ENCODE measurements around the gene CLEC19A.
A peak's percentile ranks its signal among the peaks of the same experiment; 100 is the strongest.

The CLEC19A gene

DNA sequence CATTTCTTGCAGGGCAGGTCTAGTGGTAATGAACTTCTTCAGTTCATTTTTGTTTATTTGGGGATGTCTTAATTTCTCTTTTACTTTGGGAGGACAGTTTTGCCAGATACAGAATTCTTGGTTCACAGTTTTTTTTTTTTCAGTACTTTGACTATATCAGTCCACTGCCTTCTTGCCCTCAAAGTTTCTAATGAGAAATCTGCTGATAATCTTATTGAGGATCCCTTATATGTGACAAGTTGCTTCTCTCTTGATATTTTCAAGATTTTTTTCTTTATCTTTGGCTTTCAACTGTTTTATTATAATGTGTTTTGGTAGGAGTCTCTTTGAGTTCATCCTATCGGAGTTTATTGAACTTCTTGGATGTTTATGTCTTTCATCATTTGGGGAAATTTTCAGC, 42.8 kb downstream of the CLEC19A start:
- no peak for DNase-seq (ENCODE audit: low spot score)

DNA sequence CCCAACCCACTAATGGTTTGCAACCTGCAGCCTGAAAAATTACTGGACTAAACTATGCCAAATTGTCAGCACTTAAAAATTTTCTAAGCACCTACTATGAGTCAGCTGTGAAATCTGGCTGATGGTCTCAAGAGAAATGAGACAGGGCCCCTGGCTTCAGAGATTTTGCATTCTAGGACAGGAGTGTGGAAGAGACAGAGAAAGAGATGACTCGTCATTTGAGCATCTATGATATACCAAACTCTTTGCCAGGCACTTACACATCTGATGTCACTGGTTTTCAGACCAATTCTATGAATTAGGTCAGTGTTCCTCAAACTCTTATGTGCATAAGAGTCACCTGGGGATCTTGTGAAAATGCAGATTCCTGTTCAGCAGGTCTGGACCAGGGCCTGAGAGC, 44.4 kb downstream of the CLEC19A start:
- DNase-seq (ENCODE audit: low spot score) = no peak

DNA sequence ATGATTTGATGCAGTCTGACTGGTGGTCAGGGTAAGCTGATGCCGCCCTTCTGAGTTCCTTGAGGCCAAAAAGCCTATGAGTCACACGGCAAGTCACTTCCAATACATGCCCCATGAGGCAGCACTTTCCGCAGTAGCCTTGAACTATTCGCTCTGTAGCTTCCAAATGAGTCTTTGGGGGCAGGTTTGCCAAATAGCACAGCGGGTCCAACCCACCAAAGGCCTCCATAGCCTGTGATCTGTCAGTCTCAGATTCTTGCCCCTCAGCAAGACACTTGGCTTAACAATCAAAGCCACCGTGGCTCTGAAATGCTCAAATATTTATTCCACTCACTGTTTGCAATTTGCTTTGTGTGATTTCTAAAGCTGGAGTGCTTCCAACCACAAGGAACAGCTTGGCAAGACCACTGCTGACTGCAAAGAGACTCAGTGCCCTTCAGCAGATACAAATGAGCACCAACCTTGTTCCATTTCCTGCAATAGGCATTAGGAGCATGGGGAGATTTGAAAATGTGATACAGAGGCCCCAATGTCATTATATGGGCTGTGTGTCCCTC, 45.4 kb downstream of the CLEC19A start:
- DNase-seq (ENCODE audit: low spot score) = peak; percentile 42

DNA sequence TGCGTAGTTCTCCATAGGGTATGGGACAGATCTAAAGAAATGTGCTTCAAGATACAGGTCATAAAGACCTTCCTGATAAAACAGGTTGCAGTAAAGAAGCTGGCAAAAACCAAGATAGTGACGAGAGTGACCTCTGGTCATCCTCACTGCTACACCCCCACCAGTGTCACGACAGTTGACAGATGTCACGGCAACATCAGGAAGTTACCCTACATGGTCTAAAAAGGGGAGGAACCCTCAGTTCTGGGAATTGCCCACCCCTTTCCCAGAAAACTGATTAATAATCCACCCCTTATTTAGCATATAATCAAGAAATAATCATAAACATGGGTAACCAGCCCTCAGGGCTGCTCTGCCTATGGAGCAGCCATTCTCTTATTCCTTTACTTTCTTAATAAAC, 46.3 kb downstream of the CLEC19A start:
- no peak for DNase-seq (ENCODE audit: low spot score)

DNA sequence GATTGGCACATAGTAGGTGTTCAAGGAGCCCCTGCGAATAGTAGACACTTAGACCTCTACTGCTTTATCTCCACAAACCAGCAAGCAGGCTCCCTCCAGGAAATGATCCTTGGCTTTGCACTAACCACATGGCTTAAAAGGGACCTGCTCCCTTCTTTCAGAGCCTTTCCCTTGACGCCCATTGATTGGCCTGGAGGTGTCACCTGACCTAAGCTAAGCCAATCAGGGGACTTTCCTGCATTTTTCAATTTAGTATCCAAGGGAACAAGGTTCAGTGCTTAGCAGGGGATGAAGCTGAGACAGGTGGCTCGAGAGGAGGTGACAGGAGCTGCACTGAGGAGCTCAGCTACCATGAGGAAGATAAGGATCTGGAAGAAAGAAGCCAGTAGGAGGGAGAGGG, 52.8 kb downstream of the CLEC19A start:
- DNase-seq (ENCODE audit: low spot score) = peak; percentile 35

DNA sequence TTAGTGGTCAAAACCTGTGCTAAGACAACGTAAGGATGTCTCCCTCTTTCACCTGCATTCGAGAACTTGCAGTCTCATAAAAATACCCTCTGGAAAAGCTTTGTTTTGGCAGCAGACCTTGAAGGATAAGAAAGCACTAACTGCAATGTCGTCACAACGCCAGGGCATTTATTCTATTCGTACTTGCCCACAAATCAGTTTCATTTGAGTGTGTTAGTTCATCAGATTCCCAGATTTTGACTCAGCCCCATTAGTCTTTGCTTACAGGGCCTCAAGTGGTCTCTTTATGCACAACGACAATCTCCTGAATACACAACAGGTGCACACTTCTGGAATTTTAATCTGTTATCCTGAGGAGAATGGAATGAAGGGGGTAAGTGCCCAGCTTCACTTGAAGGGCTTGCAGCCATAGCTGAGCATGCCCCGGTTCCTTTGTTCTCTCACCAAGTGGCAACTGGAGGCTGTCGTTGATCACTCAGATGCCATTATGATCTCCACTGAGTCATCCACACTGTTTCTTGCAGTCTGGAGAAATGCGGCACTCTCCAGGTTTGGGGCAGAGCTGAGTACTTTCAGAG, 58.8 kb downstream of the CLEC19A start:
- DNase-seq (ENCODE audit: low spot score) = no peak

DNA sequence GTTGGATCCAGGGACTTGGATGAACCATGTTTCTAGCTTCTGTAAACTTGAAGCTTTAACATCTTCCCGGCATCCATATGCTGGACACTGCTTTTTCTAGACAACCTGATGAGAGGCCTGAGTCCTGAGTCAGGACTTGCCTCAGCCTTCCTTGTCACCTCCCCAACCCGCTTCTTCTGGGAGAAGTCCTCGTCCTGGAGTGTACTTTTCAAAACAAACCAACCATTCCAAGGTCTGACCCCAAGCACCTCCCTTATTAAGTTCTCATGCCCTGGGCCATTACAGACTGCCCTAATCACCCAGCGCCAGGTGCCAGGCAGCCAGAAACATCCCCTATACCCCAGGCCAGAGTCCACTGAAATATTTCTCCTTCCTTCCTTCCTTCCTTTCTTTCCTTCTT, 59.4 kb downstream of the CLEC19A start:
- DNase-seq (ENCODE audit: low spot score) = no peak

DNA sequence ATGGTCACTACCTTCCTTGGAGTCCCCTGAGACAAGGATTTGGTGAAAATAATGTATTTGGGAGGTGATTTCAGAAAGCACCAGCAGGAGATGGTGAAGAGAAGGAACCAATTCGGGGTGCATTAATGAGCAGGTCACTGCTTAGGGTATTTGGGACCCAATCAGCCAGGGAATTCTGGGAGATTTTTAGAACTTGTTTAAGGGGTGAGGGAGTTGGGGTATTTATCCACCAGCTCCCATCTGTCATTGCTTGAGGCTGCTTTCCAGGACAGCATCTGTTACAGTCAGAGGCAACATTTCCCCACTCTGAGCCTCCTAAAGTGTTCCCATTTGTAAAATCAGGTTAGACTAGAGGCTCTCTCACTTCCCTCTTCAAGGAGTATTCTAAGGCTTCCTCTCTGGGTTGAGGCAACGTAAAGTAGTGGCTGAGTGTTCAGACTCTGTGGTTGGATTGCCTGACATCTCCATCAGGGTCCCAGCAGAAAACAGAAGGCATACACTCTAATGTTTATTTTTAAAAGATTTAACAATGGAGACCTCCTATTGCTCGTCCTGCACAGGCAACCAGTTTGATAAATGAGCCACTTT, 60.9 kb downstream of the CLEC19A start:
- DNase-seq (ENCODE audit: low spot score) = peak; percentile 34

DNA sequence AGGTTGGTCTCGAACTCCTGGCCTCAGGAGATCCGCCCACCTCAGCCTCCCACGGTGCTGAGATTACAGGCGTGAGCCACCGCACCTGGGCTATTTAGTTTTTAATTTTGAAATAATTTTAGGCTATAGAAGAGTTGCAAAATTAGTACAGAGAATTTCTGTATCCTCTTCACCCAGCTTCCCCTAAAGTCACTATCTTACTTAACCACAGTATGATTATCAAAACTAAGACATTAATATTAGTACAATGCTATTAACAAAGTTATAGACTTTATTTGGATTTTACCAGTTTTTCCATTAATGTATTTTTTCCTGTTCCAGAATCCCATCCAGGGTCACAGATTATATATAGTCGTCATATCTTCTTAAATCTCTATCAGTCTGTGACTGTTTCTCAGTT, 62.6 kb downstream of the CLEC19A start:
- DNase-seq (ENCODE audit: low spot score) = no peak

DNA sequence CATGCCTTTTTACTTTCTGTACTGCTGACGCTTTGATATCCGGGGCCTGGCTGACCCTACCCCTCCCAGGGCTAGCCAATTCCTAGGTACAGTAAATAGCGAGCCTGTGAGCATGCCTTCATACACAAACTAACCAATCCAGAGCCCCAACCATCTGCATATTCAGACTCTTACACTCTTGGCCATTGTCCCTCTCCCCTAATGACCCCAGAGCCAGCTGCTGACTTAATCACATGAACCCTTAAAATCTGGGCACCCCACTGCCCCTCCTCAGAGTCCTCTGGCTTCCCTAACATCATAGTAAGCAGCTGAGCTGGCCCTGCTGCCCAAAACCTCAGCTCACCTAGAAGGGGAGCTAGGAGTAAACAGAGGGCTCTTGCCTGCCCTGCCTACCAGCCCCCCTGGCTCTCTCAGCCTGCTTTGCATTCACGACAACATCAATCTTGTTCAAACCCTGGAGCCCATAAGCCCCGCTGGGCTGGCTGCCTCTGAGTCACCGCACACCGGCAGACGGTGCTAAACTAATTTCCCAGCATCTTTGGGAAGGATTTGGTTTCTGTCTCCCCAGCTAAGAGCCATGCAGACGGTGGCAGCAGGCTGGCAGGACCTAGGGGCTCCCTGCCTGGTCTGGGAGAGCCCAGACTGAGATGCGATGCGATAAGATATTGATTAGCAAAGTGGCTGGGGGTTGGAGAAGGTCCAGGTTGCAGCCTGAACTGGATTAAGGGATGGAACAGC, 63.2 kb downstream of the CLEC19A start:
- DNase-seq (ENCODE audit: low spot score) = no peak

DNA sequence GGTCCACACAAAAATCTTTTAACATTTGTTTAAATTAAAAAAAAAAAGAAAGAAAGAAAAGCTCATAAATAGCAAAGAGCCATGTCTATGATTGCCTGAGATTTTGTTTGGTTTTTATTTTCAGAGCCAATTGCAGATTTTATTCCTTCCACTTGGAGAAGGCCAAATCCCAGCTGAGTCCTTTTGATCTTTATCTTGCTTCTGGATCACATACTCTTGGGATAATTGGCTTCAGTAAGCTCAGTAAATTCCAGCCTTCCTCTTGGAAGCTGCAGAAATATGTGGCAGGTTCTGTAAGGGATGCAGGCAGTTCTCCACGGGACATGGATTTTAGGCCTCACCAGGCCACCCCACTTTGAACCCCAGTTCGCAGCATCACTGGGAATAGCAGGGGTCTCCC, 68.8 kb downstream of the CLEC19A start:
- DNase-seq (ENCODE audit: low spot score) = no peak

DNA sequence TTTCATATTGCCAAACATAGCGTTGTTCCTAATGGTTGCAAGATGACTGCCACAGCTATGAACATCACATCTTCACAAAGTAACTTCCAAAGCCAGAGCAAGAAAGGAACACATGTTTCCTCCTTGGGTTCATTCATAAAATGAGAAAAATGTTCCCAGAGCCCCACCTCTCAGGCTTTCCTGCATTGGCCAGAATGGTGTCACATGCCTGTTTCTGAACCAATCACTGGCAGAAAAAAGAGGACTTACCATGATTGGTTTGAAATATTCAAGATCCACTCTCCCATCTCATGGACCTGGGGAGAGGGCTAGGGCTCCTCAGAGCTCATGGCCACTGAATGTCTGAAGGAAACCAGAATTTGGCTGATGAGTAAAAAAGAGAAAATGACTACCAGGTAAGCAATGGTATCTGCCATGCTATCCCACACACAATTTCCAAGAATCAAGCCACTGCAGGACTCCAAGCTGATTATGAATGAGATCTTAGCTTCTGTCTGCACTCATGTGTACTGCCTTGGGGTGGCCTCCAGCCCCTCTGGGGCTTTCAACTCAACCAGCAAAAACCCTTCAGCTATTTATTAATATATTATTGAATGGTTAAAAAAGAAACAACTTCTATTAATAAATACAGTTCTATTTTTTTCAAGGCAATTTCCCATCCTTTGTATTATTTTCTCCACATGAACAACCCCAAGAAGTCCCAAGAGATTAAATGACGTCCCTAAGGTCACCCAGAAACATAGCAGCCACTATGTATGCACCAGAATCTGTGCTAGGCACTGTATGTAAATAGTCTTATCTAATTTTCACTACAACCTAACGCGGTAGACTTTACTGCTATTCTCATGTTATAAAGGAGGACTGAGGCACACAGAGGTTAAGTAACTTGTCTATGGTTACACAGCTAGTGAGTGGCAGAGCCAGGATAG, 70.8 kb downstream of the CLEC19A start:
- DNase-seq (ENCODE audit: low spot score) = no peak

DNA sequence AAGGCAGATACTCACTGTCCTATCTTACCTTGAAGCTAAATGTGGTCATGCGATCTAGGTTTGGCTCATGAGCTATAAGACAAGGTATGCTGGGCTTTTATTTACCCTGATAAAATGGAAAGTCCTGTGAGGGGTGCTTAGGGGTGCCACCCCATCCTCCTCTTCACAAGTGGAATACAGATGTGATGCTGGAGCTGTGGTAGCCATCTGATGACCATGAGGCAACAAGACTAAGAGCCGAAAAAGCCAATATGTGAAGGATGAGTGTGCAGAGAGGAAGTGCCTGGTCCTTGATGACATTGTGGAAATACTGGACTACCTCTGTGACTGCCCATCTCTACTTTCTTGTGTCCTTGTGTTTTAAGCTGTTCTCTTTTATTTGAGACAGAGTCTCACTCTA, 74.0 kb downstream of the CLEC19A start:
- no peak for DNase-seq (ENCODE audit: low spot score)
